ENCODE measurements around the gene GFAP. TPM values are rescaled to one million over a fixed set of nuclear protein-coding genes. Genes with fewer than 3 reads are reported as not detected.

Gene GFAP
- total RNA-seq, 4 donors from 2014 or later = 0.25 TPM; not detected in 3

- H3K4me3 ChIP-seq (ENCODE audit: low read depth, poor library complexity, severe bottlenecking) = no peak overlapping the region
- peak in 1 of 2 donors; percentile 84 for DNase-seq (ENCODE audit: low spot score in 2 of 2)
- 65 to 71% methylated on average over 11 of the region's 11 CpGs for WGBS, 2 donors
- no peak for TF ChIP-seq CTCF (IDR thresholded peaks at IDR 0.05)
- intact Hi-C loops (cut with DNase I; ENCODE audit: low total_unique reads) = loop anchor here (5.0 to 10.0 kb wide), 2 partner anchors 106 to 189 kb away; no protein-coding TSS in a partner anchor
These were observed 821 bp upstream of the GFAP start for GRCh38 chr17:44915862-44916780.

GRCh38 chr17:44914698-44915271, 515 bp downstream of the GFAP start:
- no peak overlapping the region for H3K4me3 ChIP-seq (ENCODE audit: low read depth, poor library complexity, severe bottlenecking)
- 76 to 91% methylated on average over 13 to 19 of the region's 19 CpGs for WGBS, 2 donors
- no peak for DNase-seq (ENCODE audit: low spot score in 2 of 2)
- intact Hi-C loops (cut with DNase I; ENCODE audit: low total_unique reads) = loop anchor here (5.0 to 10.0 kb wide), 2 partner anchors 108 to 190 kb away; no protein-coding TSS in a partner anchor
- TF ChIP-seq POLR2A (IDR thresholded peaks at IDR 0.05) = no peak
- TF ChIP-seq CTCF (IDR thresholded peaks at IDR 0.05) = no peak

DNA sequence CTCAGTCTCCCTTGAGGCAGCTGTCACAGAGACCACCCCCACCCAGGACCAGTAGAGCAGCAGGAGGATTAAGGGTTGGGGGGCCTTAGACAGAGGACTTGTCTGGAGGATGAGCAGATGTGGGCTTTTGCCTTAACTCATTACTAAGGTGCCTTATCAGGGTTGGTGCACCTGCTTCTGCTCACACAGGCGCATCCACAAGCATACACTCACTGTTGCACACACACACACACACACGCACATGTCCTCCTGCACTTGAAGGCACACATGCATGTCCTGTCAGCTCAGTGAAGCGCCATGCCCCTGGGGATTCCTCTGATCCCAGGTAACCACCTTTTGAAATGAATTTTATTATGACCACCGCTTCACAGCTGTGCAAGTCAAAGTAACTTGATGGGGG, 1.2 kb downstream of the GFAP start:
- intact Hi-C loops (cut with DNase I; ENCODE audit: low total_unique reads) = loop anchor here (10.0 kb wide), 1 partner anchor 191 kb away; no protein-coding TSS in a partner anchor
- TF ChIP-seq POLR2A (IDR thresholded peaks at IDR 0.05) (no peak), CTCF (IDR thresholded peaks at IDR 0.05) (no peak)

DNA sequence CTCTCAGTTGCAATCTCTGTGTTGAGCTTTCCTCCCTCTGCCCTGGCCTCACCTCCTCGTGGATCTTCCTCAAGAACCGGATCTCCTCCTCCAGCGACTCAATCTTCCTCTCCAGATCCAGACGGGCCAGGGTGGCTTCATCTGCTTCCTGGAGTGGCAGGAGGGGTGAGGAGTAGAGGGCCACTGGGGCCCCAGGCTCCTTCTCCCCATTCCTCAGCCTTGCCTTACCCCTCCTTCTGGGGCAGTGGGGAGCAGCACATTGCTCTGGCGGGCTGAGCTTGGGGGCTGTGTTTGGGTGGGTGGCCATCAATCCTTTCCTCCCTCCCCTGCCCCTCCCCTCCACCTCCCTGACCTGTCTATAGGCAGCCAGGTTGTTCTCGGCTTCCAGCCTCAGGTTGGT, 1.6 kb downstream of the GFAP start:
- 52 to 60% methylated on average over 6 of the region's 6 CpGs for WGBS, 2 donors
- DNase-seq (ENCODE audit: low spot score in 2 of 2) = no peak
- no peak overlapping the region for H3K4me3 ChIP-seq (ENCODE audit: low read depth, poor library complexity, severe bottlenecking)
- intact Hi-C loops (cut with DNase I; ENCODE audit: low total_unique reads) = loop anchor here (10.0 kb wide), 1 partner anchor 191 kb away; no protein-coding TSS in a partner anchor
- TF ChIP-seq CTCF (IDR thresholded peaks at IDR 0.05) (no peak), POLR2A (IDR thresholded peaks at IDR 0.05) (no peak)

More for the DNA sequence above, 1.2 kb downstream of the GFAP start:
- no peak for DNase-seq (ENCODE audit: low spot score in 2 of 2)
- 90 to 93% methylated on average over 4 of the region's 4 CpGs for WGBS, 2 donors
- H3K4me3 ChIP-seq (ENCODE audit: low read depth, poor library complexity, severe bottlenecking) = no peak overlapping the region

- intact Hi-C loops (cut with DNase I; ENCODE audit: low total_unique reads) = loop anchor here (10.0 kb wide), 1 partner anchor 192 kb away; no protein-coding TSS in a partner anchor
- no peak for TF ChIP-seq CTCF (IDR thresholded peaks at IDR 0.05)
- TF ChIP-seq POLR2A (IDR thresholded peaks at IDR 0.05) = no peak
- 90 to 93% methylated on average over 14 of the region's 14 CpGs for WGBS, 2 donors
These were observed 2.3 kb downstream of the GFAP start for GRCh38 chr17:44912763-44913544.

More at GRCh38 chr17:44912763-44913544, 2.3 kb downstream of the GFAP start:
- DNase-seq (ENCODE audit: low spot score in 2 of 2) = no peak
- no peak overlapping the region for H3K4me3 ChIP-seq (ENCODE audit: low read depth, poor library complexity, severe bottlenecking)
